ENCODE data around the gene CNBP.

CNBP gene

GRCh38 chr3:129218742-129219141, 35.0 kb upstream of the CNBP start:
- no peak overlapping the region for H3K4me3 ChIP-seq
- TF ChIP-seq CTCF (IDR thresholded peaks at IDR 0.05) = no peak

GRCh38 chr3:129213238-129213637, 29.5 kb upstream of the CNBP start:
- no peak overlapping the region for H3K4me3 ChIP-seq
- TF ChIP-seq CTCF (IDR thresholded peaks at IDR 0.05) = no peak
- H3K27ac ChIP-seq = no peak overlapping the region
- DNase-seq (ENCODE audit: low spot score) = no peak

More at GRCh38 chr3:129218742-129219141, 35.0 kb upstream of the CNBP start:
- no peak for DNase-seq (ENCODE audit: low spot score)
- H3K27ac ChIP-seq = no peak overlapping the region

GRCh38 chr3:129211772-129212171, 28.1 kb upstream of the CNBP start:
- TF ChIP-seq CTCF (IDR thresholded peaks at IDR 0.05) = no peak

GRCh38 chr3:129211345-129211744, 27.6 kb upstream of the CNBP start:
- TF ChIP-seq CTCF (IDR thresholded peaks at IDR 0.05) = no peak
- Histone ChIP-seq H3K4me3 (no peak overlapping the region), H3K27ac (peak overlapping the region in 1 of 2 donors; percentile 26)
- DNase-seq (ENCODE audit: low spot score) = no peak

More at GRCh38 chr3:129211772-129212171, 28.1 kb upstream of the CNBP start:
- peak; percentile 76 for DNase-seq (ENCODE audit: low spot score)
- Histone ChIP-seq H3K4me3 (no peak overlapping the region), H3K27ac (peak overlapping the region in 1 of 2 donors; percentile 26)

- TF ChIP-seq CTCF (IDR thresholded peaks at IDR 0.05) = no peak
- H3K4me3 ChIP-seq = no peak overlapping the region
- no peak for DNase-seq (ENCODE audit: low spot score)
- H3K27ac ChIP-seq = no peak overlapping the region
Observed at GRCh38 chr3:129207479-129207878, 23.8 kb upstream of the CNBP start.

- DNase-seq (ENCODE audit: low spot score) = no peak
- TF ChIP-seq CTCF (IDR thresholded peaks at IDR 0.05) = no peak
- Histone ChIP-seq H3K27ac (no peak overlapping the region), H3K4me3 (no peak overlapping the region)
Observed at GRCh38 chr3:129205109-129205832, 21.6 kb upstream of the CNBP start.

- DNase-seq (ENCODE audit: low spot score) = no peak
- no peak for TF ChIP-seq CTCF (IDR thresholded peaks at IDR 0.05)
- no peak overlapping the region for H3K27ac ChIP-seq
- no peak overlapping the region for H3K4me3 ChIP-seq
Observed at GRCh38 chr3:129204473-129204872, 20.8 kb upstream of the CNBP start.
